Mucosa of gallbladder (tissue), 1 donor: ENCODE measurements around the gene PPP1CA. TPM values are rescaled to one million over a fixed set of nuclear protein-coding genes. Genes with fewer than 3 reads are reported as not detected.

Experiments used
- DNase-seq: peaks from one replicate; pipeline ENCODE4 v3.0.0-alpha.2; 2020; ENCODE audit warnings: low spot score
- total RNA-seq: library from RNA; stranded (reverse); gene quantifications from one replicate; pipeline ENCODE4 v1.2.1, GENCODE V29; 2021
- donor health status: DM: no; HTN: no; CAD: no.

PPP1CA gene
- total RNA-seq, 1 donor from 2014 or later, result 140 TPM

DNA sequence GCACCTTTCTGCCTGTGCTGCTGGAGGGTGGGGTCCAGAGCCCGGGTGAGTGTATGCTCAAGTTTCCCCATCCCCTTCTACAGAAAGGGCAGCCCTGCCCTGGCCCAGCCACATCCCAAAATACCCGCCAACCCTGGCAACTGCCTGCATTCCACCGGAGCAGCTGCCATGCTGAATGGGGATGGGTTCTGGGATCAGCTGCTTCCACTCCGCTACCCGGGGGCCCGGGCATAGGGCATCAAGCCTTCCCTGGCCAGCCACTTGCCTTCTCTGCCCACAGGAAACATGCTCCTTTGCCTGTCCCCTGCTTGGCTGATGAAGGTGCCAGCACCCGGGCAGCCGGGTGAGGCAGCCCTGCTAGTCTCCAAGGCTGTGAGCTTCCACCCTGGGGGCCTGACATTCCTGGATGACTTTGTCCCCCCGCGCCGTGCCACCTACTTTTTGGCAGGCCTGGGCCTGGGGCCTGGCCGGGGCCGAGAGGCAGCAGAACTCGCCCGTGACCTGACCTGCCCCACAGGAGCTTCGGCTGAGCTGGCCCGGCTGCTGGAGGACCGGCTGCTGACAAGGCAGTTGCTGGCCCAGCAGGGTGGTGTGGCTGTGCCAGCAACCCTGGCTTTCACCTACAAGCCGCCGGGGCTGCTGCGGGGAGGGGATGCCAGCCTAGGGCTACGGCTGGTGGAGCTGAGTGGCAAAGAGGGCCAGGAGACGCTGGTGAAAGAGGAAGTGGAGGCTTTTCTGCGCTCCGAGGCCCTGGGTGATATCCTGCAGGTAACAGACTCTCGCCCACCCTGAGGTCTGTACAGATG lies 17.0 kb upstream of the PPP1CA start:
- no peak for DNase-seq

DNA sequence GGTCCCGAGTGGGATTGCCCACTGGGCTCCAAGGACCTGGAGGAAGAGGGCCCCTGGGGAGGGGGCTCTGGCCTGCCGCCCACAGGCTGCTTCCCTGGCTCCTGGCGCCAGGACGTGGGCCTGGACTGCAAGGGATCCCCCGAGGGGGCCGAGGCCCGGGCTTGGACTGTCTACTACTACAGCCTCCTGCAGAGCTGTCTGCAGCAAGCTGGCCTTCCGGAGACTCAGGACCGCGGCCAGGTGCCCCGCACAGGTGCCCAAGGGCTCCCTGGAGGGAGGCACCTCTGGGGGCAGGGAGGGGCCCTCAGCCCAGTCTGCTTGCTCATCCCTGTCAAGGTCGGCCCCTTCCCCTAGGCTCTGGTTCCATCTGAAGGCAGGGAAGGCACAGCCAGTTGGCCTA lies 15.8 kb upstream of the PPP1CA start:
- no peak for DNase-seq

DNA sequence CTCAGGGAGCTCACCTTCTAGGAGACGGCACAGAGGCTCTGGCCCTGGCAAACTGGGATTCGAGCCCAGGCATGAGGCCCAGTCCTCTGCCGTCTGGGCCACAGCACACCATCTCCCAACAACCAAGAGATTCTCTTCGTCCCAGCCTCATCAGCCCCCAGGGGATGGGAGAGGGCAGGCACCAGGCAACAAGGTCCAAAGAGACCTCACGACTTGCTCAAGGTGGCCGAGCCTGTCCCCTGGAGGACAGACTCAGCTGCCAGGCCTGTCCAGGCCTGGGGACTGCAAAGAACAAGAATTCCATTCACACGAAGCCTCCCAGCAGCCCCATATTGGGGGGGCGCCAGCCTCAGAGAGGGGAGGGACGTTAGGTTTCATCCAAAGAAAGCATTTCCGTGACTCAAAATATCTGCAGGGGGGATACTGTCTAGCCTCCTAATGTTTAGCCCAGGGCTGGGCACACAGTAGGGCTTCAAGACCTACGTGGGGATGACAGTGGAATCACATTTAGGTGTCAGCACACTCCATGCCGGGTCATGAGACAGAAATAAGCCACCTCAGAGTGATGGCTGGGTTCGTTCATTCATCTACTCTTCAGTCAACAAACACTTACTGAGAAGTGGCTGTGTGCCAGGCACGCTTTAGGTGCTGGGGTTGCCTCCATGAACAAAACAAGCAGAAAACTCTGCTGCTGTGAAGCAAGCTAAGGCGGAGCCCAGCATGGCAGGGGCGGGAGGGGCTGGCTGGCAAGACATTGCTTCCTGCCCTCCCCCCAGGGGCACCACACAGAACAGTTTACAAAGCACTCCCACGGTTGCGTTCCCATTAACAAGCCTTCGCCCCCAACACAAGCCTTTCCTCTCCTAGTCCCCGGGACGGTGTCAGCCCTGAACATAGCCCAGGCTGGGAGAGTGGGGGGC lies 15.0 kb upstream of the PPP1CA start:
- peak; percentile 42 for DNase-seq

DNA sequence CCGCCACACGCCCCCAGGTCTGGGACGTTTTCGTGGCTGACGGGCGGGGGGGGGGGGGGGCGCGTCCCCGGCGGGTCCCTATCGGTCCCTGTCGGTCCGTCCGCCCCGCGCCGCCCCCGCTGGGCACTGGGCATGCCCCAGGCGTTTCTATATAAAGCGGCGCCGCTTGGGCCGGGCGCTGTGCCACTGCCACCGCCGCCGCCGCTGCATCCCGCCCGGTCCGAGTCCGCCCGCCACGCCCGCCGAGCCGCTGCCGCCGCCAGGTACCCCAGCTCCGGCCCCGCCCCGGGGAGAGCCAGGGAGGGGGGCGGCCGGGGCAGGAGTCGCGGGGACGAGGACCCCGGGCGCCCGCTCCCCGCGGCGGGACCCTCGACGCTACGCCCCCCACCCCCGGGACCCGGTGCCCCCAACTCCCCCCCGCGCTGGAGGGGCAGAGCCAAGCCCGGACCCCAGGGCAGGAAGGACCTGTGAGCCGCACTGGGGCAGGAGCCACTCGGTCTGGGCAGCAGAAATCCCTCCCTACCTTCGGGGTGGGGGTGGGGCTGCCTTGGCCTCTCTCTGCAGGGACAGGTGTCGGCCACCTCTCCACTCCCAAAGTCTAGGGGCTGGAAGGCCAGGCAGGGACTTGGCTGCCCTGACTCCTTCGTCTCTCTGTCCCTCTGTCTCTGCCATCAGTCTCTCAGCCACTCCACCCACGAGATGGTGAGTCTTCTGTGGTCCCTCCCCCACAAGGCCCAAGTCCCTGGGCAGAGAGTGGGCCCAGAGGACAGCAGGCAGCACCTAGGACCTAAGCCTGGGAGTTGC lies 14.0 kb upstream of the PPP1CA start, which contains the start of gene CARNS1:
Gene CARNS1, plus strand, starts transcription at position 178 of the 804 bp plus-strand sequence. Its CDS starts 522 bp downstream, at position 700.
- no peak for DNase-seq

DNA sequence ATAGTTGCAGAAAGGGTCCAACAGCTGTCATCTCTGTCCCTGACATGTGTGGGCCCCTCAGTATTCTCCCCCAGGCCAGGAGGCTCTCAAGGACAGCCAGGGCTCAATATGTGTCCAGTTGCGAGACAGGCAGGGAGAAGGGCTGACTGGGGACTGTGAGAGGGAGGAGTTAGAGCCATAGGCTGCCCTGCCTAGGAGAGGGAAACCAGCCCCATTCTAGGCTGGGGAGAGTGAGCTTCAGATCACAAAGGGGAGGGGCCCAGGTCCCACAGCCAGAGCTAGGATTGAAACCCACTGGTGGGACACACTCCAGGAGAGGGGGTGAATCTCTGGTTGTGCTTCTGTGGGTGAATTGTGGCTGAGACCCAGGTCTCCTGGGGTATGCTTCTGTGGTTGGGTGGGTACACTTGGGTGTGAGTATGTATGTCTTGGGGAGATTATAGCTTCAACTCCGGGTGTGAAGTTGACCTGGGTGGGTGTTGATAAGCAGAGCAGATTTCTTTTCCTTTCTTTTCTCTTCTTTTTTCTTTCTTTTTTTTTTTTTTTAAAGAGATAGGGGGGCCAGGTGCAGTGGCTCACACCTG lies 11.7 kb upstream of the PPP1CA start:
- no peak for DNase-seq

DNA sequence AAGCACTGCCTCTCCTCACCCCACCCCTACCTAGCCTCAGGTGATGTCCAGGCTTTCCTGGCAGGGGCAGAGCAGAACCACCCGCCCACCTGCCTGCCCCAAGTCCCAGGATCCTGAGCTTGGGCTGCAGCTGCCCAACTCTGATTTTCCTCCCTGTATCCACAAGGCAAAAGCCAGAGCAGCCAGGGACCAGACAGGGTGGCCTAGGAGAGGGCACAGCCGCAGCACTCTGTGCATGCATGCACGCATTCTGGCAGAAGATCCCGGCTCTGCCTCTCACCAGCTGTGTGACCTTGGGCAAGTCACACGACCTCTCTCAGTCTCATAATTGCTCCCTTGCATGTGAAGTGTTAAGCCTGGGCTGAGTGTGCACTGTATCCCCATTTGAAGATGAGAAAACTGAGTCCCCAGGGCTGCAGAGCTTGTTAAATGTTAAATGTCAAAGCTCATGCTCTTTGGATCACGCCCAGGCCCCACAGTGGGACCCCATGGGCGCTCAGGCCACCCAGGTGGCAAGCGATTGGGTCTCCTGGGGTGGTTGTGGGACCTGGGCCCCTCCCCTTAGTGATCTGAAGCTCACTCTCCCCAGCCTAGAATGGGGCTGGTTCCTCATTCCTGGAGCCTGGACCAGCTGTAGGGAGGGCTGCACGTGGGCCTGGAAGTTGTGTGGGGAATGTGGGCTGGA lies 11.0 kb upstream of the PPP1CA start:
- no peak for DNase-seq

DNA sequence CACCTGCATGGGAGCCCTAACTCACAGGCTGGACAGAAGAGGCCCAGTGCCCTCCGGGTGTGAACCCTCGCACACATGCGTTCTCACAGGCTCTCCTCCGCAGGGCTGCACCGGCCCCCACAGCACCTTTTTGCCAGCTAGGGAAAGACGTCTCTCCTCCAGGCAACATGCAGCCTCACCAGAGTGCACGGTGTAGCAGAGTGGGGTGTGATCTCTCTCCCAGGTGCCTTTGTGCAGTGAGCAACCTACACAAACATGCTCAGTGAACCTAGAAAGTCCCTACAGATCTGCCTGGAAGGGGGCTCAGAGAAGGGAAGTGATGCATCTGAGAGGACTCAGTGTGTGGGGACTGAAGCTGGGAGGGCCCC lies 10.1 kb upstream of the PPP1CA start:
- no peak for DNase-seq

DNA sequence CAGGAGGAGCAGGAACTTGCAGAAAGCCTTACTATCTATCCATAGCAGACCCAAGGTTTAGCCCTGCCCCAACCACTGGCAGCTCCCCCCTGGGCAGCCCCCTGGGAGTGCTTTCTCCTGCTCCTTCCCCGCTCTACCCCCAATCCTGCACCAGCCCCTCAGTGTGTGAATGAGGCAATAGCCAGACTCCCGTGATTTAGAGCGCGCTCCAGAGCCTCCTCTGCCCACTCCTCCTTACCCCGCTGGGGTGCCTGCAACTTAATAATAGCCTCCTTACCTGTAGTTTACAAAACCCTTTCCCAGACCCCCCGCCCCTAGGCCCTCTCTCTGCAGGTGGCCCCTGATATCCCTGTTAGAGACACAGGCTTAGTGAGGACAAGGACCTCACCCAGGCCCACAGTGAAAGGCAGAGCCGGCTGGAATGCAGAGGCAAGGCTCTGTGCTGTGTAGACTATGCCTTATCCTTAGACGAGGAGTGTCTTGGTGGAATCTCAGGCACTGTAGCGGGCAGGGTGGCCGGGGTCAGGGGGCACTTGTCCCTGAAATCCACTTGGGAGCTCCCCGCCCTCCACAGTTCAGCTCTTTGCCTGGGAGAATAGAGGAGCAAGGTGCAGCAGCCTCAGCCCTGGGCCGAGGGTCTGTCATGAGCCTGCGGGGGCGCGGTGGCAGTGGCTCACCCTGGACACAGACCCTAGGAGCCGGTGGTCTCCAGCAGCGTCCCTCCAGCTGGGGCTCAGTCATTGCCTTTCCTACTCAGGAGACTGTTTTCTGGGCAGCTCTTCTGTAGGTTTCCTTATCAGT lies 9.5 kb upstream of the PPP1CA start:
- DNase-seq, result no peak

DNA sequence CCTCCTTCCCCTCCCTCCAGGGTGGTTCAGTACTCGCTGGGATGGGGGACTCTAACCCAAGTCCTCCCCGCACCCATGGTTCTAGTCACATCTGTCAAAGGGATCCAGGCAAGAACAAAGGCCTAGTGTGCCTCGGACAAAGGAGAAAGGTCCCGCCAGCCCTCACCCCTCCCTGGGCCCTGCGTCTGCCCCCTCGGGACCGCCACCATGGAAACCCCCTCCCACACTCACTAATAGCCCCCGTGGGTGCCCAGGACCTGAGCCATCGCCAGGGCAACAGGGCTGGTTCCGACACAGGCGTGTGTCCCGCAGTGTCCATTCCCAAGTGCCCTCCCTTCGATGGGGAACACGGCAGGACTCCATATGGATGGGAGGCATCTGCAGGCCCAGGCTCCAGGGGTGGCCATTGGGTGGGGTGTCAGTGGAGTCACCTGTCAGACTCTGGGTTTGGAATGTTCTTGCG lies 8.7 kb upstream of the PPP1CA start:
- DNase-seq, result no peak

DNA sequence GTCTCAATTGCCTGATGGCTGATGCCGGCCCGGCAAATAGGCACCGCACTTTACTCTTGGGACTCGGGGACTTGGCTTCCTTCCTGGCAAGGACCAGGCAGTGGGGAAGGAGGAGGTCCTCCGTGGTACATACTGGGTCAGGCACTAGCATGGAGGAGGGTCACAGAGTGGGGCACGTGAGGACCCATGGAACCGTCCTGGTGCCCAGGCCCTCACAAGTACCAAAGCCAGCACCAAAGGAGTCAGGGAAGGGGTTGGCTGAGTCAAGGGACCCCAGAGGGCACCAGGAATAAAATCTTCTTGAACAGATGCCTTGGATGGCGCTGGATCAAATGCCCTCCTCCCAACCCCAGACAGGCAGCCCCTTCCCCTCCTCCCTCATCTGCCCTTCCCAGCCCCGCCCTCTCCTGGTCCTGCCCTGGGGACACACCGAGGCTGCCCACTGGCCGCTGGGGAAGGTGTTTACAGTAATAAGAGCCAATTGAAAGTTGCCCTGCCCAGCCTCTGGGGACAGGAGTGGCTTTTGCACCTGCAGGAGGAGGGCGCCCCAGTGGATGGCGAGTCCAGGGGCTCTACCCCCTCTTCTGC lies 8.2 kb upstream of the PPP1CA start:
- no peak for DNase-seq

DNA sequence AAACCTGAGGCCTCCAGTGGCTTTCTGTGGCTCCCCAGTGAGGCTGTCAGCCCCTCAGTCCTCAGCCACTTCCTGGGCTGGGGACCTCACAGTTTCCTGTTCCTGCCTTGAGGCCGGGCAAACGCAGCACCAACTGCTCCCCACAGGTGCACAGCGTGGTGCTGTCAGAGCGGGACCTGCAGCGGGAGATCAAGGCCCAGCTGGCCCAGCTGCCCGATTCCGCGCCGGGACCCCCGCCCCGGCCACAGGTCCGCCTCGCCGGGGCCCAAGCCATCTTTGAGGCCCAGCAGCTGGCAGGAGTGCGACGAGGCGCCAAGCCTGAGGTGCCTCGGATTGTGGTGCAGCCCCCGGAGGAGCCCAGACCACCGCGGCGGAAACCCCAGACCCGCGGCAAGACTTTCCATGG lies 7.6 kb upstream of the PPP1CA start:
- DNase-seq, result no peak

DNA sequence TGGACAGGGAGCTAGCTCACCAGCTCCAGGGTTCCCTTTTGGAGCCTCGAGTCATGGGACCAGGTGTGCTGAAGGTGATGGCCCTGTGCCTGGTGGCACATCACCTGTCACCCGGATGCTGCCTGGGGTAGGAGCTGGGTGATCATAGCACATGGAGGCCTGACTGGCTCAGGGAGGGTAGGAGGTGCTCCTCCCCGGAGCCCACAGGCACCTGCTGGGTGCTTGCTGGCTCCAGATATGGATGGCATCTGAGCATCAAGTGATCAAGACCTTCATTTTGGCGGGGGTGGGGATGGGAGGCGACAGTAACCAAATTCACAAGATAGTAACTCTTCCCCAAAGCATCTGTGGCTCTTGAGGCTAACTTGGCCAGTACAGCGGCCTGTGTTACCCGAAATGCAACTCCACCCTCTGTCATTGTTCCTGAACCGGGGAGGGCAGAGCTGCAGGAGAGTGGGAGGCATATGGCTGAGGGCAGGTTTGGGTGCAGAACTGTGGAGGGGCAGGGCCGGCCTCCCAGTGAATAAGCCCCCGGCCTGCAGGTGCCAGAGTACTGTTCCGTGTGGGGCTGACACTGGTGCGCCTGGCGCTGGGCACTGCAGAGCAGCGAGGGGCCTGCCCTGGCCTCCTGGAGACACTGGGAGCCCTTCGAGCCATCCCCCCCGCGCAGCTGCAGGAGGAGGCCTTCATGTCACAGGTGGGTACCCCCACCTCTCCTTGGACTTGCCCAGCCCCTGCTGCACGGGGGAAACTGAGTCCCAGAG lies 7.0 kb upstream of the PPP1CA start:
- DNase-seq, result no peak

DNA sequence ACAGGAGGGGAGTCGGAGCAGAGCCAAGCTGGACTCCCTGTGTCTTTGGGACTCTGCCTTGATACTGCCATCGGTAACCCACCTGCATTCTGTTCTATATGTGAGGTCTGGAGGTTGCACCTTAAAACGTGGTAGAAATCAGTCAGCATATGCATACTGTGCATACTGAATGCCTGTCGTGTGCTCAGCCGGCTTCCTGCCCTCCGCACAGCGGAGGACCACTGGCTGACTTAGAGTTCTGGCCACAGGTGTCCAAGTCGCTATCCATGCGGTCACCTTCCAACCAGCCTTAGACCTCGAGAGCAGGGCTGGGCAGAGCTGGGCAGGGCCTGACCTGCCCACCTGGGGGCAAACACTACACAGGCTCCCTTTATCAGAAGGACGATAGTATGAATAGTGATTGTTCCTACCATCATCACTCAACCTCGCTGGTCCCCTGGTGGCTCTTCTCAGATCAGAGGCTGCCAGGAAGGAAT lies 6.1 kb upstream of the PPP1CA start:
- DNase-seq, result no peak

DNA sequence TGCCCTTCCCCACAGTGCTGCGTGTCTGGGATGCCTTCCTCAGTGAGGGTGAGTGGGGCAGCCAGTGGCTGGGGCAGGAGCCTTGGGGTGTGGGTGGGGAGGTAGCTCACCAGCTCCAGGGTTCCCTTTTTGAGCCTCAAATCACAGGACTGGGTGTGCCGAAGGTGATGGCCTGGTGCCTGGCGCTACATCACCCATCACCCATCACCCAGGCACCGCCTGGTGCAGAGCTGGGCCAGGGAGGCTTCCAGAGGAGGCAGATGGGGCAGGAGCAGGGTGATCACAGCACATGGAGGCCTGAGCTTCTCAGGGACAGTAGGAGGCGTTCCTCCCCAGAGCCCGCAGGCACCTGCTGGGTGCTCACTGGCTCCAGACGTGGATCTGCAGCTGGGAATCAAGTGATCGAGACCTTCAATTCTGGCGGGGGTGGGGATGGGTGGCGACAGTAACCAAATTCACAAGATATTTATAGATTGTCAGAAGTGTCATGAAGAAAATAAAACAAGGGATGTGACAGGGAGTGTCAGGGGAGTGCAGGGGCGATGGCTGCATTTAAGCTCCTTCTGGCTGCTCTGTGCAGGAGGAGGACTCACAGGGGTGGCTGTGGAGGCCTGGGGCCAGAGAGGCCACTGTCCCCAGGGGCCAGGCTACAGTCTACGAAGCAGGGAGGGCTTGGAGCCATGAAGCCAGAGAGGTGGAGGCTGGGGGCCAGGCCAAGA lies 5.5 kb upstream of the PPP1CA start:
- DNase-seq, result no peak

DNA sequence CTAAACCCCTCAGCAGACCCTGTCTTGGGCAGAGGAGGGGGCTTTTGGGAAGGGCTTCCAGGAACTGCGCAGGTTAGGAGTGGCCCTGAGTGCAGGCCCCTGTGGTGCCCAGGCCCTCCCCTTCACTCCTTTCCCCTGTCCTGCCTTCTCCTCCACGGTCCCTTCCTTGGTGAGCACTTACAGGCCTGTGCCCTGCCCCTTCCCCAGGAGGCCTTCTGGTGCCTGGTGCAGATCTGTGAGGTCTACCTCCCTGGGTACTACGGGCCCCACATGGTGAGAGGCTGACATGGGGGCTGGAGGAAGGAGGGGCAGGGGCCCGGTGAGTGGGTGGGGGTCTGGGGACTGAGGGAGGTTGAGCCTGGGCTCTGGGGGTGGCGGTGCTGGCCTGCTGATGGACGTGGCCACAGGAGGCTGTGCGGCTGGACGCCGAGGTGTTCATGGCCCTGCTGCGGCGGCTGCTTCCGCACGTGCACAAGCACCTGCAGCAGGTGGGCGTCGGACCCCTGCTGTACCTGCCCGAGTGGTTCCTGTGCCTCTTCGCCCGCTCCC lies 4.8 kb upstream of the PPP1CA start:
- DNase-seq, result no peak

DNA sequence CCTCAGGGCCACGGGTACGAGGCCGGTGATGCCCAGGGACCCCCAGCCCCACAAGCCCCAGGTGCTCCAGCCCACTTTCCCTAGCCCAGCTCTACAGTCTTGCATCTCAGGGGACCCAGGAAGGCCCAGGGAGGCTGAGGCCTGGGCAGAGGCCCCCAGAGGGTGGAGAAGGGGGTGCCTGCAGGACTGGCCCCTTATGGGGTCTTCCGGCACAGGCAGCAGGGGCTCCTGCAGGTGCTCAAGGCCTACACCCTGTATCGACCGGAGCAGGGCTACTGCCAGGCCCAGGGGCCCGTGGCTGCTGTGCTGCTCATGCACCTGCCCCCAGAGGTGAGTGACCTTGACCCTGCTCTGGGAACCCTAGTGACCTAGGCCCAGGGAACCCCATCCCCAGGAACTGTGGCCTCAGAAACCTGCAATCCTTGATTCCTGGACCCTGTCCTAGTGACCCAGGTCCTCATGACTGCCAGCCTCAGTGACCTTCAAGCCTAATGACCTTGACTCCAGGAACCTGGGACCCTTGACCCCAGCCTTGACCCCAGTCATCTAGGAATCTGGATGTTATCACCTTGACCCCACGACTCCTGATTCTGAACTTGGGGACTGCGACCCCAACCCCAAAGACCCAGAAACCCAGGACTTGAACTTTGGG lies 4.2 kb upstream of the PPP1CA start:
- no peak for DNase-seq

DNA sequence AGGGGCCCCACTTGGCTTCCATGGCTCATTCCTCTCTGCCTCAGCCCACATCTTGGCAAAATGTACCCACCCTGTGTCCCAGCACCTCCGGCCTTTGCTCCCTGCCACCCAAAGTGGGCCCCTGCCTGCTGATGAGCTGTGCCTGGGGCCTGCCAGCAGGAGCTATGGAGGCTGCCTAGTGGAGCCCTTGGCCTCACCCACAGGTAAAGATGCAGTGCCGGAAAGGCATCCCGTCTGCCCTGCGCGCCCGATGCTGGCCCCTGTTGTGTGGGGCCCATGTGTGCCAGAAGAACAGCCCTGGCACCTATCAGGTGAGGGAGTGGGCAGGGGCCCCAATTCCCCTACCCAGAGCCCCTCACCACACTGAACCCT lies 3.5 kb upstream of the PPP1CA start:
- DNase-seq, result no peak
